Activated naive CD4-positive, alpha-beta T cell treated with anti-CD3 and anti-CD28 coated beads for 36 hours (primary cell): ENCODE data around the gene CCL22. TPM values are rescaled to one million over a fixed set of nuclear protein-coding genes. Genes with fewer than 3 reads are reported as not detected.
A peak's percentile ranks its signal among the peaks of the same experiment; 100 is the strongest.

Experiments
- CTCF ChIA-PET: fragments of 350-600 bp; sonication (Branson Sonifier 250); formaldehyde crosslinking; loops from one replicate; lab custom pipeline; 2021; ENCODE audit warnings: antibody characterized with exemption; lab: Charles Lee
- DNase-seq: peaks from one replicate; pipeline ENCODE4 v3.0.0-alpha.2; 2020
- H3K27ac Mint-ChIP-seq: one replicate; pipeline ENCODE4 v1.8.0; 2021; ENCODE audit warnings: mild to moderate bottlenecking, mixed read lengths
- H3K27me3 Mint-ChIP-seq: one replicate; pipeline ENCODE4 v1.8.0; 2021; ENCODE audit warnings: low read depth, mixed read lengths
- H3K36me3 Mint-ChIP-seq: one replicate; pipeline ENCODE4 v1.8.0; 2021; ENCODE audit warnings: low read depth, mixed read lengths
- H3K4me1 Mint-ChIP-seq: one replicate; pipeline ENCODE4 v1.8.0; 2021; ENCODE audit warnings: low read depth, mixed read lengths
- H3K4me3 Mint-ChIP-seq: one replicate; pipeline ENCODE4 v1.8.0; 2021; ENCODE audit warnings: mild to moderate bottlenecking, moderate library complexity, mixed read lengths
- H3K9me3 Mint-ChIP-seq: one replicate; pipeline ENCODE4 v1.8.0; 2021; ENCODE audit warnings: mixed read lengths
- intact Hi-C: fragments of 100-400 bp; cut with micrococcal nuclease; formaldehyde crosslinking; loops from one replicate; pipeline ENCODE4 v1.15.1; 2023
- total RNA-seq, 2 experiments: library from RNA; stranded (reverse); gene quantifications; one replicate each; pipeline ENCODE4 v1.2.3, GENCODE V29; 2021

Gene CCL22
- total RNA-seq, 2 experiments from 2014 or later: 0.72 to 1.0 TPM

DNA sequence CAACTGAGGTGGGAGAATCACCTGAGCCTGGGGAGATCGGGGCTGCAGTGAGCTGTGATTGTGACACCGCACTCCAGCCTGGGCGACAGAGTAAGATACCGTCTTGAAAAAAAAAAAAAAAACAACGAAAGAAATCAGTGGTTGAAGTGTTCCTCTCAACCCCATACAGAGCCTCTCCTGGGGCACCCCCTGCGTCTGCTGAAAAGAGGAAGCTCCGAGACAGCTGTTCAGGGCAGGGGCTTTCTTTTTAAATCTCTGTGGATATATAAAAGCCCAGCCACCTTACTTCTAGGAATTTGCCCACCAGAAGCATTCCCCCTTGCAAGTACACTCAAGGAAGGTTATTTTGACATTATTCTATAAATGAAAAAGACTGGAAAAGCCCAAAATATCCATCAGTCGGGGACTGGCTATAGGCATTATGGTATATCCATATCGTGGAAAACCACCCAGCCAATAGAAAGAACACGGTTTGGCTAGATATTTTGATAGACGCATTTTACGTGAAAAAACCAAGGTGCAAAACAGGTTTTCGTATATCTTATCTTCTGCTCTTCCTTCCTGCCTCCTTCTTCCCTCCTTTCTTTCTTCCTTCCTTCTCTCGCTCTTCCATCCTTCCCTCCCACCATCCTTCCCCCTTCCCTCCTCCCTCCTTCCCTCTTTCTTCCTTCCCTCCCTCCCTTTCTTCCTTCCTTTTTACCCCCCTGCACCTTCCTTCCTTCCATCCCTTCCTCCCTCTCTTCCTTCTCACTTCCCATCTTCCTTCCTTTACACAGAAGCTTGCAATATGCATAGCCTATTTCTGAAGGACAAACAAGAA is 9.2 kb upstream of the CCL22 start:
- peak; percentile 75 for DNase-seq
- peaks cover 22% of the 10 kb centered on the region for H3K4me1 Mint-ChIP-seq
- H3K4me3 Mint-ChIP-seq: no peak overlapping the region
- H3K27me3 Mint-ChIP-seq: peaks cover 21% of the 10 kb centered on the region
- H3K36me3 Mint-ChIP-seq: no peaks in the 10 kb centered on the region
- no peak overlapping the region for H3K27ac Mint-ChIP-seq
- H3K9me3 Mint-ChIP-seq: no peaks in the 10 kb centered on the region
- intact Hi-C loops: no loop called here
- CTCF ChIA-PET: interaction anchor here (0.7 kb wide), 1 partner anchor 49 kb away, joined by 3 read pairs; no protein-coding TSS in a partner anchor

- CTCF ChIA-PET: interaction anchor here (1.2 kb wide), 1 partner anchor 64 kb away, joined by 3 read pairs; no protein-coding TSS in a partner anchor
- Mint-ChIP-seq H3K36me3 (no peaks in the 10 kb centered on the region), H3K27me3 (peaks cover 13% of the 10 kb centered on the region), H3K9me3 (no peaks in the 10 kb centered on the region), H3K27ac (no peak overlapping the region), H3K4me3 (no peak overlapping the region), H3K4me1 (peaks cover 16% of the 10 kb centered on the region)
- DNase-seq: no peak
- intact Hi-C loops: no loop called here
Observed at GRCh38 chr16:57352636-57353047, 5.9 kb upstream of the CCL22 start.

DNA sequence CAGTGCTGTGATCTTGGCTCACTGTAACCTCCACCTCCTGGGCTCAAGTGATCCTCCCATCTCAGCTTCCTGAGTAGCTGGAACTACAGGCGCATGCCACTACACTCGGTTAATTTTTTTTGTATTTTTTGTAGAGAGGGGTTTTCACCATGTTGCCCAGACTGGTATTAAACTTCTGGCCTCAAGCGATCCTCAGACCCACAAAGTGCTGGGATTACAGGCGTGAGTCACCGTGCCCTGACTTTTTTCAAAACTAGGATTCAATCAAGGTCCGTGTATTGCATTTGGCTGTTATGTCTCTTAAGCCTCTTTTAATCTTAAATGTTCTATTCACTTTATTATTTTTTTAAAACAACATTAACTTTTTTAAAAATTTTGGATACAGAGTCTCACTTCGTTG is 4.3 kb upstream of the CCL22 start:
- CTCF ChIA-PET: no interaction called here
- intact Hi-C loops: no loop called here
- Mint-ChIP-seq H3K27ac (no peak overlapping the region), H3K36me3 (no peaks in the 10 kb centered on the region), H3K27me3 (peaks cover 4% of the 10 kb centered on the region), H3K9me3 (no peaks in the 10 kb centered on the region), H3K4me1 (peaks cover 17% of the 10 kb centered on the region), H3K4me3 (no peak overlapping the region)
- no peak for DNase-seq

- Mint-ChIP-seq H3K27me3 (no peaks in the 10 kb centered on the region), H3K36me3 (no peaks in the 10 kb centered on the region), H3K4me3 (no peak overlapping the region), H3K4me1 (peaks cover 11% of the 10 kb centered on the region), H3K9me3 (no peaks in the 10 kb centered on the region), H3K27ac (no peak overlapping the region)
- no peak for DNase-seq
- CTCF ChIA-PET: interaction anchor here (0.6 kb wide), 2 partner anchors 16 to 24 kb away, joined by 3 to 5 read pairs; no protein-coding TSS in a partner anchor
- intact Hi-C loops: no loop called here
Observed at GRCh38 chr16:57355898-57356414, 2.6 kb upstream of the CCL22 start.

DNA sequence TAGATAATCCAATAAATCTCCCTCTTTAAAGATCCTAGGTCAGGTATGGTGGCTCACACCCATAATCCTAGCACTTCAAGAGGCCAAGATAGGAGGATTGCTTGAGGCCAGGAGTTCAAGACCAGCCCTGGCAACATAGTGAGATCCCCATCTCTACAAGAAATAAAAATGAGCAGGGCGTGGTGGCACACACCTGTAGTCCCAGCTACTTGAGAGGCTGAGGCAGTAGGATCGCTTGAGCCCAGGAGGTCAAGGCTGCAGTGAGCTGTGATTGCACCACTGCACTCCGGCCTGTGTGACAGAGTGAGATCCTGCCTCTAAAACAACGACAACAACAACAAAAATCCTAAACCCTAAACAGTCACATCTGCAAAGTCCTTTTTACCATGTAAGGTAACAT is 2.0 kb upstream of the CCL22 start:
- no peaks in the 10 kb centered on the region for H3K36me3 Mint-ChIP-seq
- H3K27me3 Mint-ChIP-seq: no peaks in the 10 kb centered on the region

DNA sequence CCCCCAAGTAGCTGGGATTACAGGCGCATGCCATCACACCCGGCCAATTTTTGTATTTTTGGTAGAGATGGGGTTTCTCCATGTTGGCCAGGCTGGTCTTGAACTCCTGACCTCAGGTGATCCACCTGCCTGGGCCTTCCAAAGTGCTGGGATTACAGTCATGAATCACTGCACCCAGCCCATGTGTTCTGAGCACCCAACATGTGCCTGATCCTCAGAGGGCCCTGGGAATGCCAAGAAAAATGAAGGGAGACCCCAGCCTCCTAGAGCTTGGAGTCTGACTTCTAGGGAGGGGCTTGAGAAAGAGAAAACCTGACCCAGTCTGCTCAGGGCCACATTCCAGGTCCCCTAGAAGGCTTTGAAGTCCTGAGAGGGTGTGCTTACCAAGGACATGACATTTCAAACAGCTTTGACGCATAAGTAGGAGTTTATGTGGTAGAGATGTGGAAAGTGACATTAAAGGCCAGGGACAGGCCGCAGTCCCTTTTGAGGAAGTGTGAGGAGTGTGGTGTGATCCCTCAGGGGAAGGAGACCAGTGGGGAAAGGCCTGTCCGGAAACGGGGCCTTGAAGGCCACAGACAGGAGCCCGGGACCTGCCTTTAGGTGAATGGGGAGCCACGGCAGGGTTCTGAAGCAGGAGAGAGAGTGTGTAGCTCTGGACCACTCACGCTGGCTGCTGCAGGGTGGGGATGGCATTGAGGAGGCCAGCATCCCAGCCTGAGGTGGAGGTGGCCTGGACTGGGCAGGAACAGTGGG is 1.1 kb upstream of the CCL22 start:
- DNase-seq: no peak
- CTCF ChIA-PET: interaction anchor here (1.5 kb wide), 1 partner anchor 57 kb away, joined by 3 read pairs; no protein-coding TSS in a partner anchor
- no peaks in the 10 kb centered on the region for H3K27me3 Mint-ChIP-seq
- H3K36me3 Mint-ChIP-seq: no peaks in the 10 kb centered on the region
- no peak overlapping the region for H3K4me3 Mint-ChIP-seq
- no peak overlapping the region for H3K27ac Mint-ChIP-seq
- H3K4me1 Mint-ChIP-seq: peaks cover 11% of the 10 kb centered on the region
- intact Hi-C loops: loop anchor here (1.0 kb wide), 1 partner anchor 43 kb away; no protein-coding TSS in a partner anchor
- no peaks in the 10 kb centered on the region for H3K9me3 Mint-ChIP-seq

More for the DNA sequence above, 2.0 kb upstream of the CCL22 start:
- peaks cover 11% of the 10 kb centered on the region for H3K4me1 Mint-ChIP-seq
- no peak overlapping the region for H3K4me3 Mint-ChIP-seq
- H3K9me3 Mint-ChIP-seq: no peaks in the 10 kb centered on the region
- intact Hi-C loops: no loop called here
- CTCF ChIA-PET: interaction anchor here (0.6 kb wide), 1 partner anchor 16 kb away, joined by 5 read pairs; no protein-coding TSS in a partner anchor
- no peak for DNase-seq
- no peak overlapping the region for H3K27ac Mint-ChIP-seq

GRCh38 chr16:57358086-57358420 is 530 bp upstream of the CCL22 start:
- CTCF ChIA-PET: interaction anchor here (1.5 kb wide), 1 partner anchor 57 kb away, joined by 3 read pairs; no protein-coding TSS in a partner anchor
- no peak for DNase-seq
- Mint-ChIP-seq H3K9me3 (no peaks in the 10 kb centered on the region), H3K27me3 (no peaks in the 10 kb centered on the region), H3K4me3 (no peak overlapping the region), H3K36me3 (no peaks in the 10 kb centered on the region), H3K4me1 (peaks cover 11% of the 10 kb centered on the region), H3K27ac (no peak overlapping the region)
- intact Hi-C loops: loop anchor here (1.0 kb wide), 1 partner anchor 44 kb away; no protein-coding TSS in a partner anchor

DNA sequence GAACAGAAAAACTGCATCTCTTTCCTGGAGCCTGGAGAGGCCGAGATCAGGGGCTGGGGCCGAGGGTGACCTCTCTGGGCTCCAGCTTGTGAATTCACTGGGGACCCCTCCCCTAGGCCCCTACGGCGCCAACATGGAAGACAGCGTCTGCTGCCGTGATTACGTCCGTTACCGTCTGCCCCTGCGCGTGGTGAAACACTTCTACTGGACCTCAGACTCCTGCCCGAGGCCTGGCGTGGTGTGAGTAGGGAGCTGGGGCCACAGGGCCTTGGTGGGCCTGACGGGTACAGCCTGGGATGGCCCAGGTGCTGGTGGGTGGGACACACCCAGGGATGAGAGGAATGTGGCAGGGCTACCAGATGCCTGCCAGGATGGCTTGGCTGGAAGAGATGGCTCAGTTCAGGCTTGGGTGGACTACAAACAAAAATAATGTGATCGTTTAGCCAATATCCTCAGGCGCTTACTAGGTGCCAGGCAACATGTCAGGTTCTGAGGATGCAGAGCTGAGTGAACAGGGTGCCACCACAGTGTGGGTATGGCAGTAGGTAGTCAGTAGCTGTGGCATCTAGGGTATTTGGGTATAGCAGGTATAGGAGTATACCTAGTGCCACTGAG is 1.8 kb downstream of the CCL22 start:
- H3K4me3 Mint-ChIP-seq: no peak overlapping the region
- H3K36me3 Mint-ChIP-seq: no peaks in the 10 kb centered on the region
- no peaks in the 10 kb centered on the region for H3K27me3 Mint-ChIP-seq
- H3K4me1 Mint-ChIP-seq: peaks cover 11% of the 10 kb centered on the region
- CTCF ChIA-PET: interaction anchor here (1.0 kb wide), 1 partner anchor 56 kb away, joined by 3 read pairs; no protein-coding TSS in a partner anchor
- H3K27ac Mint-ChIP-seq: no peak overlapping the region
- no peak for DNase-seq
- intact Hi-C loops: no loop called here
- no peaks in the 10 kb centered on the region for H3K9me3 Mint-ChIP-seq

GRCh38 chr16:57361404-57361803 is 2.8 kb downstream of the CCL22 start:
- DNase-seq: no peak
- no peaks in the 10 kb centered on the region for H3K9me3 Mint-ChIP-seq
- peaks cover 11% of the 10 kb centered on the region for H3K4me1 Mint-ChIP-seq
- no peaks in the 10 kb centered on the region for H3K27me3 Mint-ChIP-seq
- CTCF ChIA-PET: interaction anchor here (1.0 kb wide), 1 partner anchor 55 kb away, joined by 3 read pairs; no protein-coding TSS in a partner anchor
- no peak overlapping the region for H3K4me3 Mint-ChIP-seq
- intact Hi-C loops: no loop called here
- H3K27ac Mint-ChIP-seq: no peak overlapping the region
- no peaks in the 10 kb centered on the region for H3K36me3 Mint-ChIP-seq

GRCh38 chr16:57364143-57364542 is 5.6 kb downstream of the CCL22 start:
- intact Hi-C loops: no loop called here
- no peaks in the 10 kb centered on the region for H3K36me3 Mint-ChIP-seq
- H3K9me3 Mint-ChIP-seq: no peaks in the 10 kb centered on the region
- DNase-seq: no peak
- peaks cover 5% of the 10 kb centered on the region for H3K27me3 Mint-ChIP-seq
- no peaks in the 10 kb centered on the region for H3K4me1 Mint-ChIP-seq
- no peak overlapping the region for H3K4me3 Mint-ChIP-seq
- H3K27ac Mint-ChIP-seq: no peak overlapping the region
- CTCF ChIA-PET: interaction anchor here (0.6 kb wide), 1 partner anchor 289 kb away, joined by 4 read pairs; no protein-coding TSS in a partner anchor

DNA sequence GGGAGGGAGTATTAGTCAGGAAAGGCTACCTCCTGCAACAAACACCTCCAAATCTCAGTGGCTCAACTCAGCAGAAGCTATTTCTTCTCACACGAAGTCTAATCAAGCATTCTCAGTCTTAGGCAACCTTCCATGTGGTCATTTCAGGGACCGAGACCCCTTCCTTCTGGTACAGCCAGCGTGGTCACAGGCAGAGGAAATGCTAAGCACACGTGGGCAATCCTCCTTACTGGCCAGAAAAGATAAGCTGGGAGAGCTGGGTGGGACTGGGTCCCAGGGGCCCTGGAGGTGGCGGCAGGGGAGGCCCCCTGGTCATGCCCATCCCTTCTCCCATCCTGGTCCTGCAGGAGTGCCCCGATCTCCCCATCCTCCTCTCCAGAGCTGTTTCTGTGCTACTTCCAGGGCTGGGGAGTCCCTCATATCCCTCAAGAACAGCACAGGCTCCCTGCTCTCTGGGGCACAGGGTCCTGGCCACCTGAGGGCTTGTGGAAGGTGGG is 8.0 kb downstream of the CCL22 start:
- CTCF ChIA-PET: interaction anchor here (0.9 kb wide), 1 partner anchor 50 kb away, joined by 3 read pairs; no protein-coding TSS in a partner anchor
- Mint-ChIP-seq H3K4me1 (no peaks in the 10 kb centered on the region), H3K27ac (no peak overlapping the region), H3K27me3 (peaks cover 5% of the 10 kb centered on the region), H3K4me3 (no peak overlapping the region), H3K36me3 (no peaks in the 10 kb centered on the region), H3K9me3 (no peaks in the 10 kb centered on the region)
- intact Hi-C loops: no loop called here
- DNase-seq: no peak
